GM19043 (cell line): ENCODE measurements around the gene CDC42SE2.
"Not testable (repeated sequence)": the region's sequence is repeated elsewhere in the genome, so short reads cannot be mapped to it uniquely, and the experiment has no call there.

Experiments used
- ATAC-seq: cut with Tn5 transposase; IDR thresholded peaks from one replicate; pipeline ENCODE4 v1.9.1; 2021; ENCODE audit warnings: low read depth; ENCODE audit not compliant: unreplicated experiment

CDC42SE2 gene

GRCh38 chr5:131277447-131277846 is 13.6 kb downstream of the CDC42SE2 start:
- no peak for ATAC-seq

GRCh38 chr5:131277875-131278740 is 14.3 kb downstream of the CDC42SE2 start:
- ATAC-seq: no peak

GRCh38 chr5:131278741-131279124 is 14.9 kb downstream of the CDC42SE2 start:
- ATAC-seq: not testable (repeated sequence)

- no peak for ATAC-seq
Observed at GRCh38 chr5:131279204-131279603, 15.4 kb downstream of the CDC42SE2 start.

- no peak for ATAC-seq
Observed at GRCh38 chr5:131280417-131280816, 16.6 kb downstream of the CDC42SE2 start.

GRCh38 chr5:131281133-131281867 is 17.4 kb downstream of the CDC42SE2 start:
- ATAC-seq: peak; percentile 34

GRCh38 chr5:131281868-131282234 is 18.0 kb downstream of the CDC42SE2 start:
- ATAC-seq: no peak

- no peak for ATAC-seq
Observed at GRCh38 chr5:131282235-131282634, 18.4 kb downstream of the CDC42SE2 start.

- ATAC-seq: no peak
Observed at GRCh38 chr5:131285703-131286399, 22.0 kb downstream of the CDC42SE2 start.

- no peak for ATAC-seq
Observed at GRCh38 chr5:131286400-131286715, 22.5 kb downstream of the CDC42SE2 start.

- peak; percentile 34 for ATAC-seq
Observed at GRCh38 chr5:131288328-131288727, 24.5 kb downstream of the CDC42SE2 start.

- ATAC-seq: no peak
Observed at GRCh38 chr5:131289738-131290137, 25.9 kb downstream of the CDC42SE2 start.

- ATAC-seq: no peak
Observed at GRCh38 chr5:131296213-131296672, 32.4 kb downstream of the CDC42SE2 start.

- no peak for ATAC-seq
Observed at GRCh38 chr5:131297886-131298285, 34.0 kb downstream of the CDC42SE2 start.

- no peak for ATAC-seq
Observed at GRCh38 chr5:131299465-131299864, 35.6 kb downstream of the CDC42SE2 start.

GRCh38 chr5:131302506-131302905 is 38.7 kb downstream of the CDC42SE2 start:
- ATAC-seq: no peak

- no peak for ATAC-seq
Observed at GRCh38 chr5:131303537-131303936, 39.7 kb downstream of the CDC42SE2 start.

- ATAC-seq: no peak
Observed at GRCh38 chr5:131304414-131304813, 40.6 kb downstream of the CDC42SE2 start.

- ATAC-seq: no peak
Observed at GRCh38 chr5:131305138-131305689, 41.4 kb downstream of the CDC42SE2 start.

GRCh38 chr5:131305906-131306305 is 42.1 kb downstream of the CDC42SE2 start:
- no peak for ATAC-seq

- not testable (repeated sequence) for ATAC-seq
Observed at GRCh38 chr5:131312235-131312772, 48.5 kb downstream of the CDC42SE2 start.
